ENCODE results near the gene GOLPH3.

The GOLPH3 gene

DNA sequence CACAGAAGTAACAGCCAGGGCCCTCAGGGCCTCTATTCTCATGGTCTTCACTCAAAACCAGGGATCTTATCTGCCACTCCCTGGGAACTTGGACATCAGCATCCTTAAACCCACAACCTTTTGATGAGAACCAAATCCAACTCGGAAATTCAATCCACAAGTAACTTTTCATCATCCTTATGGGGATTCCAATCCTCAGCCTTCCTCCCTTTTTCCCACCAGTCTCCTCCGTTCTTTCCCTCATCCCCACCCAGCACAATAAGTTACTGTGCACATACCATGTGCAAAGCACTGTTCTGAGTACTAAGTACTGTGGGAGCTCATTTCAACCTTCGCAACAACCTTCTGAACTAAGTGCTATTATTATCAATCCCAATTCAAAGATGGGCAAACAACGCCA, 17.0 kb downstream of the GOLPH3 start:
- Histone ChIP-seq H3K4me3 (ENCODE audit: low read depth, low read length) (no peak overlapping the region), H3K9me3 (ENCODE audit: severe bottlenecking) (no peaks in the 10 kb centered on the region), H3K36me3 (peaks cover 40% of the 10 kb centered on the region), H3K27me3 (ENCODE audit: insufficient read depth, low read depth, severe bottlenecking) (no peaks in the 10 kb centered on the region), H3K27ac (no peak overlapping the region)
- TF ChIP-seq, protein P1, sequence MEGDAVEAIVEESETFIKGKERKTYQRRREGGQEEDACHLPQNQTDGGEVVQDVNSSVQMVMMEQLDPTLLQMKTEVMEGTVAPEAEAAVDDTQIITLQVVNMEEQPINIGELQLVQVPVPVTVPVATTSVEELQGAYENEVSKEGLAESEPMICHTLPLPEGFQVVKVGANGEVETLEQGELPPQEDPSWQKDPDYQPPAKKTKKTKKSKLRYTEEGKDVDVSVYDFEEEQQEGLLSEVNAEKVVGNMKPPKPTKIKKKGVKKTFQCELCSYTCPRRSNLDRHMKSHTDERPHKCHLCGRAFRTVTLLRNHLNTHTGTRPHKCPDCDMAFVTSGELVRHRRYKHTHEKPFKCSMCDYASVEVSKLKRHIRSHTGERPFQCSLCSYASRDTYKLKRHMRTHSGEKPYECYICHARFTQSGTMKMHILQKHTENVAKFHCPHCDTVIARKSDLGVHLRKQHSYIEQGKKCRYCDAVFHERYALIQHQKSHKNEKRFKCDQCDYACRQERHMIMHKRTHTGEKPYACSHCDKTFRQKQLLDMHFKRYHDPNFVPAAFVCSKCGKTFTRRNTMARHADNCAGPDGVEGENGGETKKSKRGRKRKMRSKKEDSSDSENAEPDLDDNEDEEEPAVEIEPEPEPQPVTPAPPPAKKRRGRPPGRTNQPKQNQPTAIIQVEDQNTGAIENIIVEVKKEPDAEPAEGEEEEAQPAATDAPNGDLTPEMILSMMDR (IDR thresholded peaks at IDR 0.05; ENCODE audit: low read depth, low read length), result no peak
- DNase-seq, result no peak

DNA sequence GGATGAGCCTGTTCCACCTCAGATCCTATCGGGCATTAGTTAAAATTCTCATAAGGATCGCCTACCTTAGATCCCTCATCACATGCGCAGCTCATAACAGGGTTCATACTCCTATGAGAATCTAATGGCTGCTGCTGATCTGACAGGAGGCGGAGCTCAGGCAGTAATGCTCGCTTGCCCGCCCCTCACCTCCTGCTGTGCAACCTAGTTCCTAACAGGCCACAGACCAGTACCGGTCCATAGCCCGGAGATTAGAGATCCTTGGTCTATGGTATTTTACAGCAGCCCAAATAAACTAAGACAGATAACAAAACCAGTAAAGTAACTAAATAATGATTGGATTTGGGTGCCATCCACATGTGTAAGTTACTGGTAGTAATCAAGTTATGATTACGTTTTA, 17.5 kb downstream of the GOLPH3 start:
- no peak for DNase-seq
- Histone ChIP-seq H3K27ac (no peak overlapping the region), H3K4me3 (ENCODE audit: low read depth, low read length) (no peak overlapping the region), H3K36me3 (peaks cover 40% of the 10 kb centered on the region), H3K9me3 (ENCODE audit: severe bottlenecking) (no peaks in the 10 kb centered on the region), H3K27me3 (ENCODE audit: insufficient read depth, low read depth, severe bottlenecking) (no peaks in the 10 kb centered on the region)
- TF ChIP-seq, protein P1 (IDR thresholded peaks at IDR 0.05; ENCODE audit: low read depth, low read length), result no peak

DNA sequence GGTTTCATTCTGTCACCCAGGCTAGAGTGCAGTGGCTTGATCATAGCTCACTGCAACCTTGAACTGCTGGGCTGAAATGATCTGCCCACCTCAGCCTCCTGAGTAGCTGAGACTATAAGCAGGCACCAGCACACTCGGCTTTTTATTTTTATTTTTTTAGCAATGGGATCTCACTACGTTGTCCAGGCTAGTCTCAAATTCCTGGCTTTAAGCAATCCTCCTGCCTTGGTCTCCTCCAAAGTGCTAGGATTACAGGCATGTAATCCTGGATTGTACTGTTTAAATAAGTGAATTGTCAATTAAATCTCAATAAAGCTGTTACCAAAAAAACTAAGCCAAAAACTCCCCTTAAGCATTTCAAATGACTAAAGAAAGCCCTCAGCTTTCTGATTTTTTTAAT, 18.9 kb downstream of the GOLPH3 start:
- Histone ChIP-seq H3K9me3 (ENCODE audit: severe bottlenecking) (no peaks in the 10 kb centered on the region), H3K27ac (no peak overlapping the region), H3K4me3 (ENCODE audit: low read depth, low read length) (no peak overlapping the region), H3K36me3 (peaks cover 38% of the 10 kb centered on the region), H3K27me3 (ENCODE audit: insufficient read depth, low read depth, severe bottlenecking) (no peaks in the 10 kb centered on the region)
- TF ChIP-seq, protein P1 (IDR thresholded peaks at IDR 0.05; ENCODE audit: low read depth, low read length), result no peak
- DNase-seq, result no peak

DNA sequence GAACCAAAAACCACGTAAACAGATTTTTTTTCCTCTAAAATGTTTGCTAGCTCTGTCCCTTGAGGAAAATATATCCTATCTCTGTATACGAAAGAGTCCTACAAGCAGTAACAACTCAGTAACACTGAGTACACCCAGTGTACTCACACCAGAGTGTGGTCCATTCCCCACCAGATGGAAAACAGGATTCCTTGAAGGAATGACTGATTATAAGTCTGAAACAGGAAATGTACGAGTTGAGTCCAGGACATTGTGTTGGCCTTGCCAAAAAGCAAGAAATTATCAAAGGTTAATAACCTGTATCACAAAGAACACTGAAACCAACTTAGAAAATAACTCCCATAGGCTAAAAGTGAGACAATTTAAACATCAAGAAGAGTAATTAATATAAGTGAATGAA, 20.4 kb downstream of the GOLPH3 start:
- H3K27ac ChIP-seq, result no peak overlapping the region
- DNase-seq, result no peak
- no peaks in the 10 kb centered on the region for H3K27me3 ChIP-seq (ENCODE audit: insufficient read depth, low read depth, severe bottlenecking)
- TF ChIP-seq, protein P1 (IDR thresholded peaks at IDR 0.05; ENCODE audit: low read depth, low read length), result no peak
- peaks cover 39% of the 10 kb centered on the region for H3K36me3 ChIP-seq
- H3K9me3 ChIP-seq (ENCODE audit: severe bottlenecking), result no peaks in the 10 kb centered on the region
- H3K4me3 ChIP-seq (ENCODE audit: low read depth, low read length), result no peak overlapping the region

DNA sequence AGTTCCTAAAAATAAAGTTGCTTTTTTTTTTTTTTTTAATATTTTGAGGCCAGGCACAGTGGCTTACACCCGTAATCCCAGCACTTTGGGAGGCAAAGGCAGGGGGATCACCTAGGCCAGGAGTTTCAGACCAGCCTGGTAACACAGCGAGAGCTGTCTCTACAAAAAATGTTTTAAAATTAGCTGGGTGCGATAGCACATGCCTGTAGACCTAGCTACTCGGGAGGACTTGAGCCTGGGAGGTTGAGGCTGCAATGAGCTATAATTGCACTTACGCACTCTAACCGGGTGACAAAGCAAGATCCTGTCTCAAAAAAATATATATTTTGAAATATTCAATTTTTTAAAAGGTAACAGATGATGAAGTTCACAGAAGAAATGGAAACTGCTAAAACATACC, 22.9 kb downstream of the GOLPH3 start:
- TF ChIP-seq, protein P1 (IDR thresholded peaks at IDR 0.05; ENCODE audit: low read depth, low read length), result no peak
- peaks cover 33% of the 10 kb centered on the region for H3K36me3 ChIP-seq
- H3K4me3 ChIP-seq (ENCODE audit: low read depth, low read length), result no peak overlapping the region
- no peaks in the 10 kb centered on the region for H3K9me3 ChIP-seq (ENCODE audit: severe bottlenecking)
- H3K27ac ChIP-seq, result no peak overlapping the region
- H3K27me3 ChIP-seq (ENCODE audit: insufficient read depth, low read depth, severe bottlenecking), result no peaks in the 10 kb centered on the region
- no peak for DNase-seq

DNA sequence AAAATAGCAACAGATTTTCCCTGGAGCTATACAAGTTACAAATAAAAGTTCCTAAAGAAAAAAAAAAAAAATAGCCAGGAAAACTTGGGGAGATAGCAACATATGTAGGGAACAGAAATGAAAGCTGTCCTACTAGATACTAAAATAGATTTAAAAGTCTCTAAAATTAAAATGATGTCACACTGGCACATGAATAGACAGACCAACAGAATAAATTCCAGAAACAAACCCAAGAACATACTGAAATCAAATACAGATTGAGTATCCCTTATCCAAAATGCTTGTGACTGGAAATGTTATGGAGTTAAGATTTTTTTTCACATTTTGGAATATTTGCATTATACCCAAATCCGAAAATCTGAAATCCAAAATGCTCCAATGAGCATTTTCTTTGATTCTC, 23.8 kb downstream of the GOLPH3 start:
- no peaks in the 10 kb centered on the region for H3K9me3 ChIP-seq (ENCODE audit: severe bottlenecking)
- H3K27ac ChIP-seq, result no peak overlapping the region
- no peak for DNase-seq
- H3K4me3 ChIP-seq (ENCODE audit: low read depth, low read length), result no peak overlapping the region
- H3K27me3 ChIP-seq (ENCODE audit: insufficient read depth, low read depth, severe bottlenecking), result no peaks in the 10 kb centered on the region
- peaks cover 28% of the 10 kb centered on the region for H3K36me3 ChIP-seq
- TF ChIP-seq, protein P1 (IDR thresholded peaks at IDR 0.05; ENCODE audit: low read depth, low read length), result no peak
